GM23338 (cell line): ENCODE results near the gene CRELD1. TPM values are rescaled to one million over a fixed set of nuclear protein-coding genes. Genes with fewer than 3 reads are reported as not detected.

Experiments used
- ATAC-seq: fragments of 200-7000 bp; cut with Tn5 transposase; 3 replicates; pipeline ENCODE4 v1.9.1; 2020
- DNase-seq: peaks from one replicate; pipeline ENCODE4 v3.0.0-alpha.2; 2015; ENCODE audit warnings: low spot score
- H2AFZ ChIP-seq: fragments of 200-600 bp; sonication (generic); 2 replicates; pipeline ENCODE4 v1.8.0; 2016; ENCODE audit warnings: antibody characterized with exemption, mild to moderate bottlenecking, moderate library complexity
- H3F3A ChIP-seq: fragments of 200-600 bp; sonication (generic); replicated peaks from 2 replicates; pipeline ENCODE4 v1.8.0; 2017; ENCODE audit warnings: antibody characterized with exemption, mixed run types, low read depth
- H3K27ac ChIP-seq: fragments of 200-600 bp; sonication (generic); 2 replicates; pipeline ENCODE4 v1.6.1; 2016; ENCODE audit warnings: low read depth
- H3K27me3 ChIP-seq: fragments of 200-600 bp; sonication (generic); 2 replicates; pipeline ENCODE4 v1.8.0; 2016; ENCODE audit warnings: mild to moderate bottlenecking, mixed run types, moderate library complexity; ENCODE audit not compliant: insufficient read depth
- H3K36me3 ChIP-seq: fragments of 200-600 bp; sonication (generic); 2 replicates; pipeline ENCODE4 v1.8.0; 2016; ENCODE audit warnings: mild to moderate bottlenecking; ENCODE audit not compliant: insufficient read depth
- H3K4me1 ChIP-seq: fragments of 200-600 bp; sonication (generic); 2 replicates; pipeline ENCODE4 v1.8.0; 2016; ENCODE audit warnings: mild to moderate bottlenecking, moderate library complexity; ENCODE audit not compliant: insufficient read depth
- H3K4me2 ChIP-seq: fragments of 200-600 bp; sonication (generic); 2 replicates; pipeline ENCODE4 v1.7.1; 2017; ENCODE audit warnings: mixed run types
- H3K4me3 ChIP-seq: fragments of 200-600 bp; sonication (generic); 2 replicates; pipeline ENCODE4 v1.6.1; 2016; ENCODE audit warnings: mixed run types
- H3K79me2 ChIP-seq: fragments of 200-600 bp; sonication (generic); replicated peaks from 2 replicates; pipeline ENCODE4 v1.8.0; 2017; ENCODE audit warnings: mild to moderate bottlenecking; ENCODE audit not compliant: insufficient read depth
- H3K9me2 ChIP-seq: fragments of 200-600 bp; sonication (generic); 2 replicates; pipeline ENCODE4 v1.8.0; 2017; ENCODE audit not compliant: insufficient read depth
- H4K20me1 ChIP-seq: fragments of 200-600 bp; sonication (generic); replicated peaks from 2 replicates; pipeline ENCODE4 v1.8.0; 2017; ENCODE audit warnings: mild to moderate bottlenecking; ENCODE audit not compliant: insufficient read depth
- H3K27ac Mint-ChIP-seq: 2 replicates; pipeline ENCODE4 v1.8.0; 2020; ENCODE audit warnings: inconsistent platforms, mild to moderate bottlenecking, moderate library complexity, mixed read lengths
- H3K27me3 Mint-ChIP-seq: 3 replicates; pipeline ENCODE4 v1.8.0; 2022; ENCODE audit warnings: low read depth, mild to moderate bottlenecking, moderate library complexity, mixed read lengths, inconsistent platforms; ENCODE audit not compliant: insufficient read depth, poor library complexity
- H3K36me3 Mint-ChIP-seq: 3 replicates; pipeline ENCODE4 v1.8.0; 2021; ENCODE audit warnings: low read depth, mild to moderate bottlenecking, inconsistent platforms, moderate library complexity, mixed read lengths
- H3K4me1 Mint-ChIP-seq: 3 replicates; pipeline ENCODE4 v1.8.0; 2020; ENCODE audit warnings: mild to moderate bottlenecking, inconsistent platforms, mixed read lengths
- H3K4me3 Mint-ChIP-seq: 3 replicates; pipeline ENCODE4 v1.8.0; 2021; ENCODE audit warnings: moderate library complexity, mild to moderate bottlenecking, inconsistent platforms, mixed read lengths
- H3K9me3 Mint-ChIP-seq: 3 replicates; pipeline ENCODE4 v1.8.0; 2020; ENCODE audit warnings: moderate library complexity, mild to moderate bottlenecking, inconsistent platforms, mixed read lengths
- CREB1 ChIP-seq: fragments of 250-450 bp; sonication (Bioruptor Pico); IDR thresholded peaks from 2 replicates; pipeline ENCODE4 v1.5.0; 2020; ENCODE audit warnings: low read depth, mild to moderate bottlenecking, moderate library complexity
- ETS1 ChIP-seq: IDR thresholded peaks from 2 replicates; pipeline ENCODE4 v1.6.1; 2016; ENCODE audit warnings: antibody characterized with exemption
- EZH2 ChIP-seq: fragments of 200-600 bp; sonication (generic); IDR thresholded peaks from one replicate; pipeline ENCODE4 v1.8.0; 2017; ENCODE audit warnings: antibody characterized with exemption, mild to moderate bottlenecking, low read depth; ENCODE audit not compliant: unreplicated experiment
- EZH2phosphoT487 ChIP-seq: fragments of 200-600 bp; sonication (generic); IDR thresholded peaks from one replicate; pipeline ENCODE4 v1.8.1; 2018; ENCODE audit warnings: antibody characterized with exemption; ENCODE audit not compliant: unreplicated experiment
- JUNB ChIP-seq: IDR thresholded peaks from one replicate; pipeline ENCODE4 v1.6.1; 2016; ENCODE audit warnings: antibody characterized with exemption; ENCODE audit not compliant: unreplicated experiment
- NANOG ChIP-seq: IDR thresholded peaks from 2 replicates; pipeline ENCODE4 v1.6.1; 2016; ENCODE audit warnings: antibody characterized with exemption, borderline replicate concordance
- POLR2AphosphoS5 ChIP-seq: IDR thresholded peaks from 2 replicates; pipeline ENCODE4 v1.6.1; 2016; ENCODE audit warnings: antibody characterized with exemption, low read depth
- STAT1 ChIP-seq: IDR thresholded peaks from one replicate; pipeline ENCODE4 v1.6.1; 2016; ENCODE audit warnings: antibody characterized with exemption; ENCODE audit not compliant: unreplicated experiment
- ZNF114 ChIP-seq: fragments of 250-450 bp; sonication (Bioruptor Pico); IDR thresholded peaks from 2 replicates; pipeline ENCODE4 v1.5.0; 2020; ENCODE audit warnings: mild to moderate bottlenecking, moderate library complexity
- ZNF331 ChIP-seq: fragments of 250-450 bp; sonication (Bioruptor Pico); IDR thresholded peaks from 2 replicates; pipeline ENCODE4 v1.5.0; 2020; ENCODE audit warnings: low read depth, mild to moderate bottlenecking, moderate library complexity
- ZNF462 ChIP-seq: fragments of 250-450 bp; sonication (Bioruptor Pico); IDR thresholded peaks from 2 replicates; pipeline ENCODE4 v1.5.0; 2020; ENCODE audit warnings: mild to moderate bottlenecking, moderate library complexity
- polyA plus RNA-seq: library from polyadenylated mRNA; unstranded; fragments of >200 nt; fragmentation: Nextera tagmentation; extraction: Ambion mirVana; gene quantifications from 2 replicates; pipeline ENCODE4 v1.2.1, GENCODE V29; 2016
- total RNA-seq: library from RNA; depleted of rRNA; stranded (reverse); fragments of >200 nt; shearing (Covaris generic); gene quantifications from 2 replicates; pipeline ENCODE4 v1.2.3, GENCODE V29; 2014
- TF ChIP-seq, protein P1 (sequence below): IDR thresholded peaks from one replicate; pipeline ENCODE4 v1.6.1; 2018; ENCODE audit warnings: antibody characterized with exemption; ENCODE audit not compliant: unreplicated experiment
- TF ChIP-seq, protein P2 (sequence below), 2 experiments: fragments of 200-600 bp in 1 of 2; sonication (generic) in 1 of 2; conservative IDR thresholded peaks; 2 replicates each; pipeline versions ENCODE4 v1.5.1 to v1.6.1; 2016 to 2017; ENCODE audit warnings: antibody characterized with exemption in 2 of 2, low read depth in 2 of 2, mild to moderate bottlenecking in 2 of 2, moderate library complexity in 1 of 2

CRELD1 gene
- total and polyA plus RNA-seq, 2 experiments from 2014 or later = 11.5 to 13.1 TPM

DNA sequence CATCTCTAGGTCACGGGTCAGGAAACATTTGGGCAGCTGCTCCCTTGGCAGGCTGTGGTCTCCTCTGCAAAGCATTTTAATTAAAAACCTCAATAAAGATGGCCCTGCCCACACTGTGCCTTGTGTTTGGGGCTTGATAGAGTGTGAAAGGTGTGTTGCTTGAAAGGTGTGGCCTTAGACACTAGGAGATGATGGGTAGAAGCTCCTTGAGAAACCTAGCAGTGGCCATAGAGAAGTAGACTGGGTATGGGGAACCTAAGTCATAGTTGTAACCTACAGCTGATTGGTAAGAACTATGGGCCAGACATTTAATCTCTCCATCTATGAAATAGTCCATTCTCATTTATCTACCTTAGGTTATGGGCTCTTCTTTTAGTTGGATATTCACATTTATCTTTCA lies 39.9 kb upstream of the CRELD1 start:
- no peak overlapping the region for H3K27ac ChIP-seq
- Mint-ChIP-seq H3K27ac (no peak overlapping the region), H3K27me3 (peaks cover 10% of the 10 kb centered on the region)

More for the DNA sequence above, 39.9 kb upstream of the CRELD1 start:
- no peak overlapping the region for H2AFZ ChIP-seq
- no peak overlapping the region for H3K4me2 ChIP-seq
- H3K36me3 ChIP-seq = 0 out of 2 replicates have a peak, but pooled peaks cover 9% of the 10 kb centered on the region
- Mint-ChIP-seq H3K9me3 (no peaks in the 10 kb centered on the region), H3K36me3 (peaks cover 33% of the 10 kb centered on the region), H3K4me3 (no peak overlapping the region), H3K4me1 (peaks cover 12% of the 10 kb centered on the region)
- peaks cover 5% of the 10 kb centered on the region; the same call in 1 of the 2 replicates for H3K4me1 ChIP-seq
- peaks cover 4% of the 10 kb centered on the region; the same call in 1 of the 2 replicates for H4K20me1 ChIP-seq
- ATAC-seq = no peak
- H3K79me2 ChIP-seq = peaks cover 17% of the 10 kb centered on the region
- H3K27me3 ChIP-seq = no peaks in the 10 kb centered on the region
- no peak overlapping the region for H3K4me3 ChIP-seq
- H3K9me2 ChIP-seq = no peaks in the 10 kb centered on the region
- H3F3A ChIP-seq = peaks cover 9% of the 10 kb centered on the region; the same call in 1 of the 2 replicates
- no peak for TF ChIP-seq CREB1
- no peak for TF ChIP-seq JUNB
- no peak for TF ChIP-seq STAT1
- no peak for TF ChIP-seq NANOG
- TF ChIP-seq EZH2phosphoT487 = no peak
- TF ChIP-seq ZNF462 = no peak
- TF ChIP-seq ZNF331 (CRISPR knock-in tag) = no peak
- no peak for TF ChIP-seq POLR2AphosphoS5
- TF ChIP-seq, protein P1, sequence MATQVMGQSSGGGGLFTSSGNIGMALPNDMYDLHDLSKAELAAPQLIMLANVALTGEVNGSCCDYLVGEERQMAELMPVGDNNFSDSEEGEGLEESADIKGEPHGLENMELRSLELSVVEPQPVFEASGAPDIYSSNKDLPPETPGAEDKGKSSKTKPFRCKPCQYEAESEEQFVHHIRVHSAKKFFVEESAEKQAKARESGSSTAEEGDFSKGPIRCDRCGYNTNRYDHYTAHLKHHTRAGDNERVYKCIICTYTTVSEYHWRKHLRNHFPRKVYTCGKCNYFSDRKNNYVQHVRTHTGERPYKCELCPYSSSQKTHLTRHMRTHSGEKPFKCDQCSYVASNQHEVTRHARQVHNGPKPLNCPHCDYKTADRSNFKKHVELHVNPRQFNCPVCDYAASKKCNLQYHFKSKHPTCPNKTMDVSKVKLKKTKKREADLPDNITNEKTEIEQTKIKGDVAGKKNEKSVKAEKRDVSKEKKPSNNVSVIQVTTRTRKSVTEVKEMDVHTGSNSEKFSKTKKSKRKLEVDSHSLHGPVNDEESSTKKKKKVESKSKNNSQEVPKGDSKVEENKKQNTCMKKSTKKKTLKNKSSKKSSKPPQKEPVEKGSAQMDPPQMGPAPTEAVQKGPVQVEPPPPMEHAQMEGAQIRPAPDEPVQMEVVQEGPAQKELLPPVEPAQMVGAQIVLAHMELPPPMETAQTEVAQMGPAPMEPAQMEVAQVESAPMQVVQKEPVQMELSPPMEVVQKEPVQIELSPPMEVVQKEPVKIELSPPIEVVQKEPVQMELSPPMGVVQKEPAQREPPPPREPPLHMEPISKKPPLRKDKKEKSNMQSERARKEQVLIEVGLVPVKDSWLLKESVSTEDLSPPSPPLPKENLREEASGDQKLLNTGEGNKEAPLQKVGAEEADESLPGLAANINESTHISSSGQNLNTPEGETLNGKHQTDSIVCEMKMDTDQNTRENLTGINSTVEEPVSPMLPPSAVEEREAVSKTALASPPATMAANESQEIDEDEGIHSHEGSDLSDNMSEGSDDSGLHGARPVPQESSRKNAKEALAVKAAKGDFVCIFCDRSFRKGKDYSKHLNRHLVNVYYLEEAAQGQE = no peak
- TF ChIP-seq, protein P2, sequence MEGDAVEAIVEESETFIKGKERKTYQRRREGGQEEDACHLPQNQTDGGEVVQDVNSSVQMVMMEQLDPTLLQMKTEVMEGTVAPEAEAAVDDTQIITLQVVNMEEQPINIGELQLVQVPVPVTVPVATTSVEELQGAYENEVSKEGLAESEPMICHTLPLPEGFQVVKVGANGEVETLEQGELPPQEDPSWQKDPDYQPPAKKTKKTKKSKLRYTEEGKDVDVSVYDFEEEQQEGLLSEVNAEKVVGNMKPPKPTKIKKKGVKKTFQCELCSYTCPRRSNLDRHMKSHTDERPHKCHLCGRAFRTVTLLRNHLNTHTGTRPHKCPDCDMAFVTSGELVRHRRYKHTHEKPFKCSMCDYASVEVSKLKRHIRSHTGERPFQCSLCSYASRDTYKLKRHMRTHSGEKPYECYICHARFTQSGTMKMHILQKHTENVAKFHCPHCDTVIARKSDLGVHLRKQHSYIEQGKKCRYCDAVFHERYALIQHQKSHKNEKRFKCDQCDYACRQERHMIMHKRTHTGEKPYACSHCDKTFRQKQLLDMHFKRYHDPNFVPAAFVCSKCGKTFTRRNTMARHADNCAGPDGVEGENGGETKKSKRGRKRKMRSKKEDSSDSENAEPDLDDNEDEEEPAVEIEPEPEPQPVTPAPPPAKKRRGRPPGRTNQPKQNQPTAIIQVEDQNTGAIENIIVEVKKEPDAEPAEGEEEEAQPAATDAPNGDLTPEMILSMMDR (conservative IDR thresholded peaks at IDR 0.05; ENCODE audit: low read depth in 2 of 2) = no peak
- TF ChIP-seq ZNF114 = no peak
- no peak for TF ChIP-seq ETS1
- TF ChIP-seq EZH2 = no peak
- DNase-seq = no peak
